ENCODE results near the gene TTC8. TPM values are rescaled to one million over a fixed set of nuclear protein-coding genes. Genes with fewer than 3 reads are reported as not detected.
A peak's percentile ranks its signal among the peaks of the same experiment; 100 is the strongest.

TTC8 gene
- total RNA-seq, 2 donors from 2014 or later: 20.8 to 34.1 TPM

DNA sequence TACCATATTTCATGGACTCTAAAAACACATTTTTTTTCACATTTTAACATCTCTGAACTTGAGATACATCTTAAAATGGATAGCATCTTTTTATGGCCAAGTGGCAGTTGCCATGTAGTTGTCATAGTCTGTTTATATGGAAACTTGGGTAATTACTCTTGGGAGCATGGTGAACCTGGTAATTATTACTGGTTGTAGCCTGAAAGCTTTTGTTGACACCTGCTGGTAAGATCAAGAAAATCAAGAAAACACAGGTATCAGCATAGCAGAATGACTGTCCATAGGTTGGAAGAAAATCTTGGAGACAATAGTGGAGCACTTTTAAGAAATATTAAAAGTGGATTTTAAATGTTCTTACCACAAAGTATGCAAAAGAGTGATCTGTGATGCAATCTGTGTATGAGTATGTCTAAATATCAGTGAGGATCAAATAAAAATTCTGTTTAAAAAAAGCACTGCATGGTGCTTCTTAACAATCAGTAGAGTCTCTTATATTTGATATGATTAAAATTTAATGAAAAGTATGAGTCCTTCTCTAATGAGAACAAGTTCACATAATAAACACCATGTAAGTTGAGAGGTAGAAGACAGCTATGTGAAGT, 44.2 kb downstream of the TTC8 start:
- DNase-seq (ENCODE audit: low spot score) (no peak), ATAC-seq (ENCODE audit: insufficient number of reproducible peaks, low FRiP score, low read depth) (no peak)
- H3K4me3 ChIP-seq: no peak overlapping the region
- H3K27ac ChIP-seq: no peak overlapping the region
- TF ChIP-seq, protein P1, sequence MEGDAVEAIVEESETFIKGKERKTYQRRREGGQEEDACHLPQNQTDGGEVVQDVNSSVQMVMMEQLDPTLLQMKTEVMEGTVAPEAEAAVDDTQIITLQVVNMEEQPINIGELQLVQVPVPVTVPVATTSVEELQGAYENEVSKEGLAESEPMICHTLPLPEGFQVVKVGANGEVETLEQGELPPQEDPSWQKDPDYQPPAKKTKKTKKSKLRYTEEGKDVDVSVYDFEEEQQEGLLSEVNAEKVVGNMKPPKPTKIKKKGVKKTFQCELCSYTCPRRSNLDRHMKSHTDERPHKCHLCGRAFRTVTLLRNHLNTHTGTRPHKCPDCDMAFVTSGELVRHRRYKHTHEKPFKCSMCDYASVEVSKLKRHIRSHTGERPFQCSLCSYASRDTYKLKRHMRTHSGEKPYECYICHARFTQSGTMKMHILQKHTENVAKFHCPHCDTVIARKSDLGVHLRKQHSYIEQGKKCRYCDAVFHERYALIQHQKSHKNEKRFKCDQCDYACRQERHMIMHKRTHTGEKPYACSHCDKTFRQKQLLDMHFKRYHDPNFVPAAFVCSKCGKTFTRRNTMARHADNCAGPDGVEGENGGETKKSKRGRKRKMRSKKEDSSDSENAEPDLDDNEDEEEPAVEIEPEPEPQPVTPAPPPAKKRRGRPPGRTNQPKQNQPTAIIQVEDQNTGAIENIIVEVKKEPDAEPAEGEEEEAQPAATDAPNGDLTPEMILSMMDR (IDR thresholded peaks at IDR 0.05): peak; percentile 48
- no peaks in the 10 kb centered on the region for H3K4me1 ChIP-seq (ENCODE audit: control insufficient read depth in 1 of 2, low read depth in 2 of 2)
- H3K9me3 ChIP-seq: no peaks in the 10 kb centered on the region
- H3K36me3 ChIP-seq: peaks cover 28% of the 10 kb centered on the region
- H3K27me3 ChIP-seq (replicated peaks; ENCODE audit: insufficient read depth): no peaks in the 10 kb centered on the region

DNA sequence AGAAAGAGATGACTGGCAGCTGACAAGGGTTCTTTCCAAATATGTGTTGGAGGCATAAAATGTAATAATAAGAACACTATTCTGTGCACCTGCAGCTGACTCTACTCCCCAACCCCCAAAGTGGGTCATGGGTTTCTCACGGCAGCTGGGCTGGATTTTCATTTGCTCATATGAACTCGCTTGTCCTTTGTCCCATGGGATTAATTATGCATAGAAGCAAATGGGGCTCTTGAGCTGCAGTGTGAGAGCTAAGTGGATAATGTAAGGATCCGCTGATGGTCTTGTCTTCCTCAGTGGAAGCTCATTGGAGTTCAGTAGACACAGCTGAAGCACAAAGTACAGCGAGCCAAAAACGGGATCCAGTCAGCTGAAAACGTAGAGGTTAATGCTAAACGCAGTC, 46.3 kb downstream of the TTC8 start:
- Histone ChIP-seq H3K4me1 (ENCODE audit: control insufficient read depth in 1 of 2, low read depth in 2 of 2) (no peaks in the 10 kb centered on the region), H3K36me3 (peaks cover 25% of the 10 kb centered on the region), H3K27me3 (replicated peaks; ENCODE audit: insufficient read depth) (no peaks in the 10 kb centered on the region), H3K27ac (no peak overlapping the region), H3K4me3 (no peak overlapping the region), H3K9me3 (no peaks in the 10 kb centered on the region)
- DNase-seq (ENCODE audit: low spot score) (no peak), ATAC-seq (ENCODE audit: insufficient number of reproducible peaks, low FRiP score, low read depth) (no peak)
- TF ChIP-seq, protein P1 (IDR thresholded peaks at IDR 0.05): no peak

DNA sequence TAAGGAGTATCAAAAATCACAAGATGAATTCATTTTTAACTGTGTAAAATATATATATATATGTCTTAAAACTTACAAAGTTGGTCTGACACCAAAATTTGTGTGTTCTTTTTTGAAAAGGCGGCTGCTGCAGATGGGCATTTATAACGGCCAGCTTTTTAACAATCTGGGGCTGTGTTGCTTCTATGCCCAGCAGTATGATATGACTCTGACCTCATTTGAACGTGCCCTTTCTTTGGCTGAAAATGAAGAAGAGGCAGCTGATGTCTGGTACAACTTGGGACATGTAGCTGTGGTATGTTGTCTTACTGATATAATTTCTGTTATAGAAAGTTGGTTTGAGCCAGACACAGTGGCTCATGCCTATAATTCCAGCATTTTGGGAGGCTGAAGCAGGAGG, 47.0 kb downstream of the TTC8 start:
- TF ChIP-seq, protein P1 (IDR thresholded peaks at IDR 0.05): no peak
- no peaks in the 10 kb centered on the region for H3K9me3 ChIP-seq
- peaks cover 25% of the 10 kb centered on the region for H3K36me3 ChIP-seq
- ATAC-seq (ENCODE audit: insufficient number of reproducible peaks, low FRiP score, low read depth) (no peak), DNase-seq (ENCODE audit: low spot score) (no peak)
- no peaks in the 10 kb centered on the region for H3K27me3 ChIP-seq (replicated peaks; ENCODE audit: insufficient read depth)
- H3K4me3 ChIP-seq: no peak overlapping the region
- H3K4me1 ChIP-seq (ENCODE audit: control insufficient read depth in 1 of 2, low read depth in 2 of 2): no peaks in the 10 kb centered on the region
- H3K27ac ChIP-seq: no peak overlapping the region

DNA sequence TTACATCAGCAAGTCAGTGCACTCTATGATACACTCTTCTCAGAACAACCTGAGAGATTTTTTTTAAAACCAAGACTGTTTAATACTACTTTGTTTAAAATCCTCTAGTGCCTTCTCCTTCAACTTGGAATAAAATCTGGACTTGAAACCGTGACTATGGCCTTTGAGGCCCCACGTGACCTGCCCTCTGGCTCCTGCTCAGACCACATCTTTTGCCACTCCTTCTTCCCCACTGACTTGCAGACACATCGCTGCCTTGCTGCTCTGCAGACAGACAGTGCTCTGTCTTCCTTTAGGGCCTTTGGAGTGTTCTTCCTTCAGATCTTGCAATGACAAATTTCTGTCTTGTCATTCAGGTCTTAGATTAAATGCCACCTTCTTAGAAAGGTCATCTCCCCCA, 48.5 kb downstream of the TTC8 start:
- DNase-seq (ENCODE audit: low spot score) (no peak), ATAC-seq (ENCODE audit: insufficient number of reproducible peaks, low FRiP score, low read depth) (no peak)
- H3K4me3 ChIP-seq: no peak overlapping the region
- H3K4me1 ChIP-seq (ENCODE audit: control insufficient read depth in 1 of 2, low read depth in 2 of 2): no peaks in the 10 kb centered on the region
- TF ChIP-seq, protein P1 (IDR thresholded peaks at IDR 0.05): no peak
- H3K27me3 ChIP-seq (replicated peaks; ENCODE audit: insufficient read depth): no peaks in the 10 kb centered on the region
- H3K36me3 ChIP-seq: peaks cover 25% of the 10 kb centered on the region
- no peak overlapping the region for H3K27ac ChIP-seq
- H3K9me3 ChIP-seq: no peaks in the 10 kb centered on the region

DNA sequence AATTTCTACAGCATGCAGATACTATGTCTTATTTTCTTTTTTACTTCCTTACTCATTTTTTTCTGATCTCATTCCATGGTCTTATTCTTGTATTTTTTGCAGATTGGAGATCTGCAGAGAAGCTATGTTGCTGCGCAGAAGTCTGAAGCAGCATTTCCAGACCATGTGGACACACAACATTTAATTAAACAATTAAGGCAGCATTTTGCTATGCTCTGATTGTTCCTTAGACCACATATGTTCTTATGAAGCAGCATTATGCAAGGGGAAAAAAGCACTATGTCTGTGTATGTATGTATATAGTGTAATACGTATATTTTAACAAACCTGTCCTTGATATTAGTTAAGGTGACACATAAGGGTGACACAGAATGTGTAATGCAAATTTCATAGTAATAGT, 52.7 kb downstream of the TTC8 start:
- Histone ChIP-seq H3K4me3 (no peak overlapping the region), H3K27ac (no peak overlapping the region), H3K4me1 (ENCODE audit: control insufficient read depth in 1 of 2, low read depth in 2 of 2) (no peaks in the 10 kb centered on the region), H3K9me3 (no peaks in the 10 kb centered on the region), H3K36me3 (peaks cover 18% of the 10 kb centered on the region), H3K27me3 (replicated peaks; ENCODE audit: insufficient read depth) (no peaks in the 10 kb centered on the region)
- ATAC-seq (ENCODE audit: insufficient number of reproducible peaks, low FRiP score, low read depth) (no peak), DNase-seq (ENCODE audit: low spot score) (no peak)
- TF ChIP-seq, protein P1 (IDR thresholded peaks at IDR 0.05): no peak
